ENCODE measurements around the gene SLC39A9. TPM values are rescaled to one million over a fixed set of nuclear protein-coding genes. Genes with fewer than 3 reads are reported as not detected.

SLC39A9 gene
- total RNA-seq, 1 donor from 2014 or later, result 140 TPM

GRCh38 chr14:69353168-69353567 is 45.3 kb upstream of the SLC39A9 start:
- Histone ChIP-seq H3K4me3 (ENCODE audit: low read depth, low read length) (no peak overlapping the region), H3K27me3 (ENCODE audit: control insufficient read depth, insufficient read depth, low read length) (peaks cover 4% of the 10 kb centered on the region), H3K36me3 (ENCODE audit: control insufficient read depth, insufficient read depth, low read length) (no peaks in the 10 kb centered on the region)
- no peak for TF ChIP-seq CTCF (IDR thresholded peaks at IDR 0.05; ENCODE audit: insufficient read depth, low read length, severe bottlenecking)
- DNase-seq (ENCODE audit: low read depth) (no peak), FAIRE-seq (no peak)

GRCh38 chr14:69354383-69355153 is 43.9 kb upstream of the SLC39A9 start:
- H3K27me3 ChIP-seq (ENCODE audit: control insufficient read depth, insufficient read depth, low read length), result peaks cover 3% of the 10 kb centered on the region
- no peak overlapping the region for H3K4me3 ChIP-seq (ENCODE audit: low read depth, low read length)
- DNase-seq (ENCODE audit: low read depth), result peak; percentile 41
- FAIRE-seq, result no peak
- no peak for TF ChIP-seq CTCF (IDR thresholded peaks at IDR 0.05; ENCODE audit: insufficient read depth, low read length, severe bottlenecking)
- no peaks in the 10 kb centered on the region for H3K36me3 ChIP-seq (ENCODE audit: control insufficient read depth, insufficient read depth, low read length)

- FAIRE-seq, result no peak
- Histone ChIP-seq H3K27me3 (ENCODE audit: control insufficient read depth, insufficient read depth, low read length) (peaks cover 3% of the 10 kb centered on the region), H3K4me3 (ENCODE audit: low read depth, low read length) (no peak overlapping the region), H3K36me3 (ENCODE audit: control insufficient read depth, insufficient read depth, low read length) (no peaks in the 10 kb centered on the region)
- TF ChIP-seq CTCF (IDR thresholded peaks at IDR 0.05; ENCODE audit: insufficient read depth, low read length, severe bottlenecking), result no peak
- no peak for DNase-seq (ENCODE audit: low read depth)
These were observed 43.3 kb upstream of the SLC39A9 start for GRCh38 chr14:69355154-69355597.

- Histone ChIP-seq H3K36me3 (ENCODE audit: control insufficient read depth, insufficient read depth, low read length) (no peaks in the 10 kb centered on the region), H3K4me3 (ENCODE audit: low read depth, low read length) (no peak overlapping the region), H3K27me3 (ENCODE audit: control insufficient read depth, insufficient read depth, low read length) (peaks cover 3% of the 10 kb centered on the region)
- no peak for FAIRE-seq
- DNase-seq (ENCODE audit: low read depth), result peak; percentile 8
- TF ChIP-seq CTCF (IDR thresholded peaks at IDR 0.05; ENCODE audit: insufficient read depth, low read length, severe bottlenecking), result no peak
These were observed 42.7 kb upstream of the SLC39A9 start for GRCh38 chr14:69355607-69356281.

DNA sequence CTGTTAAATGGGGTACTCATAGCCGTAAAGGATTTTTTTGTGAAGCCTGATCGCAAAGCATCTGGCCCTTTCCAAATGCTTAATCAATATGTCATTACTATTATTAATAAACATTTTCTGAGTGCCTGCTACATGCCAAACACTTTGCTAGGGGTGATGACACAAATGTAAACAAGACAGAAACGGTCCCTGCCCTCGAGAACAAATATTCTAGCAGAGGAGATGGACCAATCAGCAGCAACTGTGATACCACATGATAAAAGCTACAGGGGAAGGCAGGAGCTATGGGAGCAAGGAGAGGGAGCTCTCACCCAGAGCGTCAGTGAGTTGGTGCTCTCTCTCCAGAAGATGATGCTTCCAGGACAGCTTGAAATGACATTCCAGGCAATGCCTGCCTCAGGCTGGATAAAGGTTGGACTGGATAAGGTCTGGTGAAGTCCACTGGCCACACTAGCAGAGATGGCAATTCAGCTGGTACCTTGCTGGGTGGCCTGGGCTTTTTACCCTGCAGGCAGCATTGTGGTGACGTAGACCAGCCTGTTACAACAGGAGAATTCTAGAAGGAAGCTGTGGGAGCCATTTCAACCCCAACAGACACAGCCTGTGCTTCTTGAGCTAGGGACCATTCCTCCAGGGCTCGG is 41.5 kb upstream of the SLC39A9 start:
- DNase-seq (ENCODE audit: low read depth), result peak; percentile 10
- TF ChIP-seq CTCF (IDR thresholded peaks at IDR 0.05; ENCODE audit: insufficient read depth, low read length, severe bottlenecking), result no peak
- H3K36me3 ChIP-seq (ENCODE audit: control insufficient read depth, insufficient read depth, low read length), result no peaks in the 10 kb centered on the region
- FAIRE-seq, result no peak
- peaks cover 3% of the 10 kb centered on the region for H3K27me3 ChIP-seq (ENCODE audit: control insufficient read depth, insufficient read depth, low read length)
- no peak overlapping the region for H3K4me3 ChIP-seq (ENCODE audit: low read depth, low read length)

Data from bronchial epithelial cell (primary cell).